GM20431 (cell line): ENCODE data around the gene CCR7.

Source experiments
- in situ Hi-C: fragments of 300-500 bp; cut with MseI, MboI; formaldehyde crosslinking; loops from one replicate; pipeline ENCODE4 v1.15.0; 2020; ENCODE audit warnings: low sequenced_read_pairs; ENCODE audit not compliant: unreplicated experiment

The CCR7 gene

DNA sequence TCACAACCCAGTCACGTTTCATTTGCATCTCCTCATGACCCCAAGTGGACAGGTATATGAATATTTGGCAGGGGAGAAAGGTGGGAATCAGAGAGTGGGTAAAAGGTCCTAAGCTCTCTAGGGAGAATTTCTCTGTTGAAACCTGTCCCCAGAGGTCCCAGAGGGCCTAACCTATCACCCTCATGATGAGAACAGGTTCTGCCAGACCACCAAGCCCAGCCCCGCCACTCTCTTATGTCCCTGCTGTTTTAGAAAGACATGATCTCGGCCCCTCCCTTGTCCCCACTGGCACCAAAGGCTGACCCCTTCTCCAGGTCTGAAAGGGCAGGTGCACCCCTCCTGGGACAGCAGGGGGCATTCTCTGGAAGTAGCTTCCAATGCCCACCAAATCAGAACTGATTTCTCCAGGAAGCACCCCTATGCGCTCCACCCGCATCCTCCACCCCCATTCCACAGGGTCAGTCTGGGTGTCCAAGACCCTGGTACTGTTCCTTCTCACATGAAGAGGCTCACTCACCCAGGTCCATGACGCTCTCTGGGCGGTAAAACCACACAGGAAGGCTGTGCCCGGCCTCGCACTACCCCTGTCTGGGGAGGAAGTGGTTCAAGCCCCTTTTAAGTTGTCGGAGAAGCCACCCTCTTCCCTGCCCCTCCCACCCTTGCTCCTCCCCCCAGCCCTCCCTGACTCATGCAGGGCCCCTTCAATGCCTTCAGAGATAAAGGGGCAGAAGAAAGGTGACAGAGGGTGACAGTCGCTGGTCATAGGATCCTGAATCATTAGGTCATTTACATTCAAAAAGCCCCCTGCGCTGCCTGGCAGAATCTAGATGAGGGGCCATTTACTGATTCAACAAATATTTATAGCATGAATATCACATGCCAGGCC, at the start of gene CCR7:
TSS of gene CCR7 (minus strand) at position 590 of the 886 bp plus-strand sequence. CDS start at position 527, 63 bp downstream.
- in situ Hi-C loops, result no loop called here

DNA sequence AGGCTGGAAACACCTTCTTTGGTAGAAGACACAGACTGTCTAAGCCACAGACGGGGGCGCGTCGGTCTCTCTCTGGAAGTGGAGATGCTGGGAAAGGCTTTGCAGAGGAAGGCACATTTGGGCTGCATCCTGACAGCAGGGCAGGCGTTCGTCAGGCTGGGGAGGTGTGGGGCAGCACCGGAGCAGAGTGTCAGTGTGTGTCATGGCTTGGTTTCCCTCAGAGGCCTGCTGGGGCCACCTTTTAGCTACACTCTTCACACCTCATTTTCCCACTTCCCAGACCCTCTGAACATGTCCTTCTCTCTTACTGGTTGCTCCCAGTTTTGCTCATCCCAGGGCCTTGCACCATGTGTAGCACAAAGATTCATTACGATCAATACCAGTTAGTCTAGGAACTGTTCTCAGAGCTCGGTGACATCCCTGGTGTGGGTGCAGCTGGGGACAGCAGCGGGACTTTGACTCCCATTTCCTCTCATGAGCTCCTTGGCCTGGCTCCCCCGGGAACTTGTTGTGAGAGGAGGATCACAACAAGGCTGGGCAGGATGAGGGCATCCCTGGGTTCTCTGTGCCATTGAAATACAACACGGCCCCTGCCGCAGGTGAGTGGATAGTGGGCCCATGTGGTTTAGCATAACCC, 49.3 kb upstream of the CCR7 start:
- in situ Hi-C loops, result no loop called here

GRCh38 chr17:40613467-40614154, 48.3 kb upstream of the CCR7 start:
- in situ Hi-C loops, result no loop called here

GRCh38 chr17:40612599-40613244, 47.5 kb upstream of the CCR7 start:
- in situ Hi-C loops, result no loop called here

DNA sequence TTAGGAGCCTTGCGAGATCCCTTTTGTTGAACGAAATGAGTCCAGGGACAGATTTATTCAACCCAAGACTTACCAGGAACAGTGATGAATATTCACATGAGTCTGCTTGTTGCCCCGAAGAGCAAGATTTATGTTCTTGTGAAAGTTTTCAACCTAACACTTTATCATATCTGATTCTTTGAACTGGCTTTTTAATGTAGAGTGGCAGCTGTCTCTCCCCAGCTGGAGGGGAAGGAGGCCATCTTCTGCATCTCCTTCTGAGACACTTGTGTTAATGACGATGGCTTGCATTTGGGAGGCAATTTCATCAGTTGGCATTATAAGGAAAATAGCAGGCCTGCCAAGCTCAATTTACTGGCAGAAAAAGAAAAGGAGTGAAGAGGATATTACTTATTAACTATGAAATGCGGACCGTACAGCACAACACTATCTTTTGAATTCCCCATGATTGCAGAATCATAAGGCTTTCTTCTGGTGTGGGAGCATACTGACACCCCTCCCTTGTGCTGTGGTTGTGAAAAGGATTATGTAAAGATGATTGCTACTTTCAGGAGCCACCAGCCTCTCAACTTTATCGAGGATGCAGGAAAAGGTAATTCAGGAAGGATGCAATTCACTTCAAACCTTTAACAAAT, 46.7 kb upstream of the CCR7 start:
- in situ Hi-C loops, result no loop called here

DNA sequence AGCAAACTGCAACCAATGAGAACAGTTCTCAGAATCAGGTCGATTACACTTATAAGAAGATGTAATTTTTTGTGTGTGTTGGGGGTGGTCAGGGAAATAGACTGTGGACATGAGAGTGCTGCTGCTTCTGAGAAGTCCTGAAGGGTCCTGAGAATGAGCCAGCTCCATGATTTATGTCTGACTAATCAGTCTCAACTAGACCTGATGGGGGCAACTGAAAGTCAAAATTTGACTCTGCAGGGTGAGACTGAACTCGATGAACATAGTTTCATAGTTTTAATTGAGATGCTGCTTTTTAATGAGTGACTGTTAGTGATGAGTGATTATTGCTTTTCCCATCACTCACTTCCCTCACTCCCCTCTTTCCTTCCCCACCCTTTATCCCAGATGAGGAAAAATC, 45.1 kb upstream of the CCR7 start:
- in situ Hi-C loops, result no loop called here

DNA sequence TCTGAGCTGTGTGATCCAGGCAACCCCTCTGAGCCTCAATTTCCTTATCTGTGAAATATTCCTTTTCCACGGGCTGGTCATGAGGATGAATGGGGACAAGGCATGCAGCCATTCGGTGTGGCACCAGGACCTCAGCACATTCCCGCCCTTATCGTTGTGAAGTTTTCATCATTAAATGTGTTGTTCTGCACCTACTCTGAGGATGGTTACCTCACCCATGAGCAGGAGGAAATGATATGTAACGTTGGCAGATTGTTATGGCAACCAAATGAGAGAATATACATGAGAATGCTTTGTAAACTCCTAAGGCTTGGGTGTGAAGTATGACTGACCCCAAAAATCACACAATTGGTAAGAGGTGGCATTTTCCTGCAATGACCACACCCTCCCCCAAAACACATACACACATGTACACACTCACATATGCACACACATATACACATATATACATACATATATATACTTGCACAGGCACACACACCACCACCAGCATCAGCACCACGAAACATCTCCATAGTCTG, 42.8 kb upstream of the CCR7 start:
- in situ Hi-C loops, result no loop called here

- in situ Hi-C loops, result no loop called here
Measured at GRCh38 chr17:40607641-40608040, 42.4 kb upstream of the CCR7 start.

DNA sequence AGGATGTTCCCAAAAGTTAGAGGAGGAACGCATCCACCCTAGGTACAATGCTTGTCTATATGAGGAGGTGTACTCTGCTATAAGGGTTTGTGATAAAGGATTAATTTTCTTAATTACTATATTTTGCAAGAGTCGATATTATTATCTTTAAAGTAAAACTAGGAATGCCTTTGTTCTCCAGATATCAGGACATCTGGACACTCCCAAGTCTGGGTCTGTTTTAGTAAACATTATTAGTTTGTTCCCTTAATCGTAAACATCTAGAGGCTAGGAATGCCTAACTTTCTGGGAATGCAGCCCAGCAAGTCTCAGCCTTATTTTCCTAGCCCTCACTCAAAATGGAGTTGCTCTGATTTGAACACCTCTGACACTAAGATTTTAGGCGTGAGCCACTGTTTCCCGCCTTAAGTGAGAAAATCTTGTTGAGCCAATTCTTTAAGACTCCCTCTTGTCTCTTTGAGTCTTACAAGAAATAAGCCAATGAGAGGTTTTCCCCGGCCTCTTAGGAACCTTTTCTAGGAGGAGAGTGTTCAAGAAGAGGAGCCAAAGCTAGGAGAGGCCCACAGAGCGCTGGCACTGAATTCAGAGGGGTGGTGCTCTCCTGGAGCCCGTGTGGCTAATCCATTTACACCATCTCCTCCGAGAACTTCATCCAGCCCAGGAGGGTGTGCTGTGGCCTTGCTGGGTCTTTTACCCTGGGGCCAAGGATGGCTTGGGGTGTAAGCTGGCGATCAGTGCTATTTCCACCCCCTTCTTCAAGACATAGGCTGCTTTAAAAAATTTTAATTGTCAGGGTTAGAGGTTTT, 41.5 kb upstream of the CCR7 start:
- in situ Hi-C loops, result no loop called here

DNA sequence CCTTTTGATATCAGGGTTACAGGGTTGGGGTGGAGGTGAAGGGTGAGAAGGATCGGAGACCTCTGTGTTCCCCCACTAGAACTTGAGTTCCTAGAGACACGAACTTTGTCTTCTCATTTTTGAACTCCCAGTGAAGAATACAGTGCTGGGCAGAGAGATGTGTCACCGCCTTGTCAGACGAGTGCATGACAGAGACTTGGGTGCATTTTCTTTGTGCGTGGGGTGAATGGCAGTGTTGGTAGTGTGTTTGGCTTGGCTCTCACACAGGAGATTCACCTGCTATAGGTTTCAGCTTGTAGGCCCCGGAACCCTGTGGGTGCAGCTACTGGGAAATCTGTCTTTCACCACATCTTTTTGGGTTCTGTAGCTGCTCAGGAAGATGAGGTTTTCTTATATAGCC, 40.0 kb upstream of the CCR7 start:
- in situ Hi-C loops, result no loop called here

- in situ Hi-C loops, result no loop called here
Measured at GRCh38 chr17:40604327-40605080, 39.2 kb upstream of the CCR7 start.

DNA sequence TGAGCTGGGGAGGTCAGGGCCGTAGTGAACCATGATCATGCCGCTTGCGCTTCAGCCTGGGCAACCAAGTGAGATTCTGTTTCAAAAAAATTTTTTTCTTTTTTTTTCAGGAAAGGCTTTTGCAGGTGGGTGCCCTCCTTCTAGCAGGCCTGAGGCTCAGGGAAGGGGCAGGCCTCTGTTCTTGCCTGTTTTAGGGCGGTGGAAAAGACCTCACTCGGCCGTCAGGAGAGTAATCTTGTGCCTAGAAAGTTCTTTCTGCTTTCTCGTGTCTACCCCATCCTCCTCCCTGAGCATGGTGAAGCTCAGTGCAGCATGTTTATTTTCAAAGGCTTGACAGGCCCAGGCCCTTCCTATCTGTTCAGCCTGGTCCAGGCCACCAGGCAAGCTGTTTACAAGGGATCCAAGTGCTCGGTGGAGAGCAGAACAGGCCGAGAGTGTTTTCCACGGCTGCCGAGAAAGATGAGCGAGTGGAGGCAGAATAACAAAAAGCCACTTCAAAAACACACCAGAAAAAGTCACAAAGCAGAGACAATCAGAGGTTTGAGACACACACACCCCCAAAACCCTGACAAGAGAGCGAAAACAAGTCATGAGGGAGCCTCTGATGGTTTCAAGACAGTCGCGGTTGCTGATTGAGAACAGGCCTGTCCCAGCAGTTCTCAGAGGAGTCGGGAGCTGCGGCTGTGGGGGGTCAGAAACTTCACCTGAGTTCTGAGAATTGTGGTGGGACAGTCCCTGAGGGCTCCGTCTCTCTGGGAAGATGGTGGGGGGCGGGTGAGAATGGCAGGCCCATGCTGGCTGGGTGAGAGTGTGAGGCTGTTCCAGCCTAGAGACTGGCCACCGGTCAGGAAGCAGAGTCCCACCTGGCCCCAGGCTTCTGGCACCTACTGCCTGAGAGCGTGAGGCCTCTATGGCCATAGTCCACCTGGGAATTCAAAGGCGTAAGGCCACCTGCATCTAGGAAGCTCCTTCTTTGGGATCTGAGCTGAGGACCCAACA, 37.5 kb upstream of the CCR7 start:
- in situ Hi-C loops, result no loop called here

DNA sequence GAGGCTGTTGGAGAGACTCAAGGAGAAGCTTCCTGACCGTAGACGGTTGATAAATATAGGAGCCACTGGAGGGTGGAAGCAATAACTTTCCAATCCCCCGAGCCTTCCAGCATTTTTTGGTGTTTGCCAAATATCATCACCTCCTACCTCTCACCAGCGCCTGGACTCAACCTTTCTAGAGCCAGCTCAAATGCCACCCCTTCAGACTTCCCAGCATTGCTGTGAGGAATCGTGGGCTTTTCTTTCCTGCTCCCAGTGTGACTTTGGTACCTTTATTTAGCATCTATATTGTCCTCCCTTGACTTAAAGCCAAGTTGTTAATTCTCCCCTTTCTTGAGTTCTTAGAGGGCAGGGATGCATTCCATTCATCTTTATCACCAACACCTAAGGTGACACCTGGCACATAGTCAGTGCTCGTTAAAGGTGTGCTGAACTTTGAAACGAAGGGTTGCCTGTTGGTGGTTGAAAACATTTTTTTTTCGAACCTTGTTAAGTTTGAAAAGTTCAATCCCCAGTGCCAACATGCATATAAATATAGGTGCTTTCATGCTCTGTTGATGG, 35.3 kb upstream of the CCR7 start:
- in situ Hi-C loops, result no loop called here

DNA sequence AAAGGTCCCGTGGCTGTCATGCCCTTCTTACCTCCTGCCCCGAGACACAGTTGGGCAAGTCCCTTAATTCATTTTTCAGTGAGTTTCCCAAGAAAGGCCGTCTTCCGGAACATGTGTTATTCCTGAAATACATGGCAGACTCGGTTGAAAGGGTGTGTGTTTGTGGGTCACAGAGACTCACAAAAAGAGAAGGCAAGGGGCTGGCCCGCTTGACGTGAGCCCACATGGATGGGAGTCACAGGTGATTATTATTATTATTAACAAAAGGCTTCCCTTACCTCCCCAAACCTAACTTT, 34.1 kb upstream of the CCR7 start:
- in situ Hi-C loops, result no loop called here

- in situ Hi-C loops, result no loop called here
Measured at GRCh38 chr17:40598619-40599467, 33.6 kb upstream of the CCR7 start.

DNA sequence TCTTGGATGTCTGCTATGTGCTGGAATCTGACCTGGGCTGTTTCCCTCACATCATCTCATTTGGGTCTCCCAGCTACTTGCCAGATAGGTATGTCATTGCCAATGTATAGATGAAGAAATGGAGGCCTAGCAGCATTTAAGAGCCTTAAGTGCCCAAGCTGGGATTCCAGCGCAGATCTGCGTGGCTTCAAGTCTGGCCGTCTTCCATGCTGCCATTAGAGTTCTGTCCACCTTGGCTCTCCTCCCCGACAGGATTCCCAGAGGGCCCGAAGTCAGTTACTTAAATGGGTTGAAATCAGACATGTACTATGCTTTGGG, 33.0 kb upstream of the CCR7 start:
- in situ Hi-C loops, result no loop called here
